Fibroblast of gingiva (primary cell): ENCODE results near the gene TBC1D16.

Source experiments
- DNase-seq: peaks from one replicate; pipeline ENCODE4 v3.0.0-alpha.2; 2011; ENCODE audit warnings: low read depth

TBC1D16 gene

DNA sequence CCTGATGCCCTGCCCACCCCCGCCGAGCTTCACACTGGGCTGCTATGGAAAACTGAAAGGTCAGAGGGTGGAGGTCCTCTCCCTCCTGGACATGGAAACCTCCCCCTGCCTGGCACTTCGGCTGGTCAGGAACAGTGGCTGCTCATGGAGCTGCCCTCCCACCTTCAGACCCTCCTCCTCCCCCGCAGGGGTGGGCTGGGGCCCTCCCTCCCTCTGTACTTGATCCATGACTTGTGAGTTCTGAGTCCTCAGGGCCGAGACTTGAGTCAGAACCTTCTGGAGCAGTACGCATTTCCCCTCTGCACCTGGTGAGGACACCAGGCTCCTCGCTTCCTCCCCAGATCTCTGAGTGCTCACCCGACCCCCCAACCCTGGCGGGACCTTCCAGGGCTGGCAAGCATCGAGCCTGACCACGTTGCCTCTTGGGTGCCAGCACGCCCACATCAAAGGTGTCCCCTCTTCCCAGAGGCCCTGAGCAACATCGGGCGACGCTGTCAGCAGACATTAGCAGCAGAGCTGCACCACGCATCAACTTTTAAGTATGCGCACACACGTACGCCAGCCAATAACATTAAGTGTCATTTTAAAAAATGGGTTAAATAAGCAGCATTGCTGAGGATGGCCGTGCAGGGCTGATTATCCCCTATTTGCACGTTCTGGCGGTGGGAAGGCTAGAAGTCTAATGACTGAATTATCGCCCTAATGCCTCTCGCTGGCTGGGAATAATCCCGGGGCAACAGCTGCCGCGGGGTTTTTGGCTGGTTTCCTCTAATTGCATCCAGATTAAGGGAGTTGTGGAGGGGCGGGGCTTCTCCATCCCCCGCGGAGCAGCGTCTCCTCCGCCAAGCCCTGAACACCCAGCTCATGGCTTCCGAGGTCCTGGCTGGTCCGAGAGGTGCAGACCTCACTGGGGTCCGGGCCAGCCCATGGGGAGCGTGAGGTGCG is 98.0 kb downstream of the TBC1D16 start:
- DNase-seq, result no peak

- DNase-seq, result no peak
Observed at GRCh38 chr17:79936641-79937381, 98.9 kb downstream of the TBC1D16 start.

- DNase-seq, result no peak
Observed at GRCh38 chr17:79936050-79936449, 99.6 kb downstream of the TBC1D16 start.

GRCh38 chr17:79935197-79935885 is 100.3 kb downstream of the TBC1D16 start:
- DNase-seq, result no peak

DNA sequence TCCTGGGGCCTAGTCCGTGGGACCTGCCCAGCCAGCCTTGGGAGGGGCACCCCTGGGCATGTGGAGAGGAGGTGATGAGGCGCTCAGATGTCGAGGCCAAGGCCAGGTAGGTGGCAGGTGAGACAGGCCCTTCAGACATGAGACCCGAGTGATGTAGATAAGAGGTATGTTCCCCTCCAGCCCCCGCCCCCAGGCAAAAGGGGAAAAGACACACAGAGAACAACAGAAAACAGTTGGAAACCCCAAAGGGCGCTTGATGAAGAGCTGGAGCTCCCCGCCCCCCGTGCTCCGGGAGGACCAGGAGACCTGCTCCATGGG is 101.1 kb downstream of the TBC1D16 start:
- DNase-seq, result no peak

DNA sequence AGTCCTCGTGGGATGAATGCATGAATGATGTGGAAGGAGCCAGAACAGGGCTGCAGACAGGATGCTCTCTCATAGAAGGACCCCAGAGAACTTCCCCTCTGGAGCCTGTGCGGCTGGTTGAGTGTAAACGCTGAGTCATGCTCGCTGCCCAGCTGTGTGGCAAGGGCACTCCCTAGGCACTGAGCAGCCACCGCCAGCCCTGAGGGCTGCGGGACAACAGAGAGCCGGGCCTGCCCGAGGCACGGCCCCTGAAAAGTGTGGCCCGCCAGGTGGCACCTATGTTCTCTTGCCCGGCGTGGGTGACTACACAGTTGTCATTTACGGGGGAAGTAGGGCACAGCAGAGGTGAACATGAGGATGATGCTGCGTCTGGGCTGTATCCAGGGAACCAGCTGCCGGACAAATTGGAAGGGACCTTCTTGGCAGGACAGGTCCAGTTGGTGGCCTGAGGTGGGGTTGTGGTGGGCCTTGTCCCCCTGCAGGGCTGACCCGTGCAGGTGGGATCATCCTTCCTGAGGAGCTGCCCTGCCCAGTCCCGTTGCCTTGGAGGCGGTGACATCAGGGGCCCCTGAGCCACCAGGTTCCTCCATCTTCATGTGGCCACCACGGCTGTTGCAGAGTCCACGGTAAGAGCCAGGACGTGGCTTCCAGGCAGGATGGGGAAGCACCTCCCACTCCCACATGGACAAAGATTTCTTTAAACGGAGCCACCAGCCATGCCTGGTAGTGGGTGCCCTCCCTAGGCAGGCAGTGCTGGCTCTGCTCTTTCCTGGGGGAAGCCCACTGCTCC is 101.6 kb downstream of the TBC1D16 start:
- DNase-seq, result peak; percentile 28

DNA sequence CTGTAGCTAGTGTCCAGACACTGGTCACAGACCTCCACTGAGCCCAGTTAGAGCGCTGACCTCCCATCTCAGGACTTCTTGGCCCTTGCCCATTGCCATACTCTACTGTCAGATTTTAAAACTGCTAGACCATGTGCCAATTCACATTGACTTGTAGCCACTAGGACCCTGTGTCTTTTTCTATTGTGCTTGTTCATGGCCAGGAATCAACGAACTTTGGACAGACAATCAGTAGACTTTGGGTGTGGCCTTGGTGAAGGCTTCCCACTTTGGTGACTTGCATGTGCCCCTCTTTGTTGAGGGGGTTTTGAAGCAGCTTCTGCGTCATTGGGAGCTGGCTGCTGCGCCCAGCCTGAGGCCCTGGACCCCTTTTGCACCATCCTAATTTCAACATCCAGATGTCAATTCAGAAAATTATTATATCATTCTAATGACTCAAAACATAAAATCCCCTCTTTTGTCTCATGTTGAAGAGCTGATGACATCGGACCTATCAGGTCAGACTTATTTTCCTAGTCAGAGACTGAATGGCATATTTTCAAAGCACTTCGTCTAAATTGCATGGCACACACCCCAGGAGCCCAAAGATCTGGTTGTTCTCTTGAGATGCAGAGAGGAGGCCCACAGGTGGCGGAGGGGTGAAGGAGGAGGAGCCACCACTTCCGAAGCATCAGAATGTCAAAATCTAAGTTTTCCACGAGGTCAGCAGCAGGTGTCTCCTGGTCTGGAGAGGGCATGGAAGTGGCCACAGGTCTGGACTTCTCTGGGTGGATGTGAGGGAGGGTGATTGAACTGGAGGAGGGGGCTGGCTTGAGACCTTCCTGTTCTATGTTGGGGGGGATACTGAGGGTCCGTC is 103.0 kb downstream of the TBC1D16 start:
- DNase-seq, result no peak

GRCh38 chr17:79931817-79932309 is 103.8 kb downstream of the TBC1D16 start:
- DNase-seq, result no peak

- DNase-seq, result no peak
Observed at GRCh38 chr17:79930877-79931816, 104.5 kb downstream of the TBC1D16 start.

DNA sequence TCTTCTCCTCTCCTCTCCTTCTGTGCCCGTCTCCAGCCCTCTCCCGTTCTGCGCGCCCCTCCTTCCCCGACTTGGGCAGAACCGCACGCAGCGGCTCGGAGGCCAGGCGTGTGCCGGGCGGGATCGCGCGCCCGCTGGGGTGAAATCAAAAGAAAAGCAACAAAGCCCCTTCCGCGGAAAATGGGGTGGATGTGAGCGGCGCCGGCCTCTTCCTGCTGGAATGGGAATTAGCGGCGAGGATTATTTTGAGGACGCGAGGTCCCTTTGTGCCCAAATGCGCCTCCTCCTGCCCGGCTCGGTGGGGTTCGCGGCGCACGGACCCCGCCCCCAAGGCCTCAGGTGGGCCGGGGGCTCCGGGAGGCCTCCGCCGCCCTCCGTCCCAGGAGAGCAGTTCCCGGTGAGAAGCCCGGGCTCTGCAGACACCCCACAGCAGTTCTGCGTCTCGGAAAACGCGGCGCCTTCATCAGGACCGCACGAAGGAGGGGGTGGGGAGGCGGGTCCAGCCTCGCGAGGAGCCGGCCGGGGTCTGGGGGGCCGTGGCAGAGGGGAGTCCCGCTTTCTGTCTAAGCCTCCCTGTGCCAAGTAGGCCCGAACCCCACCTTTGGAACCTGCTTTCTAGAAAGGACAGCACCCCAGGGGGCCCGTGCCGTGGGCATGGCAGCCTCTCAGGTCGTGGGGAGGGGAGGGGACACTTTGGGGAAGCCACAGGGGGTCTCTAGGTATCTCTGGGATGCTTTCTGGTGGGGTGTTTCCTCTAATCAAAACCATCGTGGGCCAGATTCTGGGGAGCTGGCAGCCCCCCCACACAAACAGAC is 105.4 kb downstream of the TBC1D16 start:
- no peak for DNase-seq

- no peak for DNase-seq
Observed at GRCh38 chr17:79929257-79930061, 106.2 kb downstream of the TBC1D16 start.

- no peak for DNase-seq
Observed at GRCh38 chr17:79928502-79929256, 107.0 kb downstream of the TBC1D16 start.

DNA sequence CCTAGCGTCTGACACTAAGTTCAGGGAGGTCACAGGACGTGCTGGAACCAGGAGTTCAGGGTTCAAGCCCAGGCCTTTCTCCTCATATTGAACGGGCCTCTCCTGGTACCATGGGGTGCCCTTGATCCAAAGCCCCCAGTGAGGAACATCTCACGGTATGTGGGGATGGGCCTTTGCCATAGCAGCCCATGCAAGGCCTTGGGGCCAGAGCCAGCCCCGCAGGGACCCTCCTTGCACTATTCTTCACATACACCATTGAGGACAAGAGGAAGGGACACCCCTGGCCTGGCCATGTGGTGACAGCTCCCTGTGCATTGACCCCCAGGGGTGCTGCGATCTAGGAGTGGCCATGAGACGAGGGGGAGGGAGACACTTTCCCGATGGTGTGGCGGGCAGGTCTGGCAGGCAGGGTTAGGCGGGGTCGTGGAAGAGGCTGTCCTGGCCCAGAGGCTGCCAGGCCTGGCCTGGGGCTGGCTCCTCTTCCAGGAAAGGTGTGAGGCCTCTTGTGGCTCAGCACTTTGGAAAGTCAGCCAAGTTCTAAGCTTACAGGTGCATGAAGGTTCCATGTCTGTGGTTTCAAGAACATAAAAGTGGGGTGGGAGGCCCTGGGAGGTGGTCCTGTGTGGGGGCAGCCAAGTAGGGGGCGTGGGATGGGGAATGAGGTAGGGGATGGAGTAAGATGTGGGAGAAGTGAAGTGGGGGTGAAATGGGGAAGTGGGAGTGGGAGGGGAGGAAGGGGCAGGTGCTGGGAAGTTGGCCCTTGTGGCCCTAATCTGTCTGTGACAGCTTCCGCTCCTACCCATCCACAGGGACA is 107.8 kb downstream of the TBC1D16 start:
- DNase-seq, result no peak

- DNase-seq, result no peak
Observed at GRCh38 chr17:79927136-79927661, 108.5 kb downstream of the TBC1D16 start.

GRCh38 chr17:79926605-79927135 is 109.0 kb downstream of the TBC1D16 start:
- DNase-seq, result no peak

DNA sequence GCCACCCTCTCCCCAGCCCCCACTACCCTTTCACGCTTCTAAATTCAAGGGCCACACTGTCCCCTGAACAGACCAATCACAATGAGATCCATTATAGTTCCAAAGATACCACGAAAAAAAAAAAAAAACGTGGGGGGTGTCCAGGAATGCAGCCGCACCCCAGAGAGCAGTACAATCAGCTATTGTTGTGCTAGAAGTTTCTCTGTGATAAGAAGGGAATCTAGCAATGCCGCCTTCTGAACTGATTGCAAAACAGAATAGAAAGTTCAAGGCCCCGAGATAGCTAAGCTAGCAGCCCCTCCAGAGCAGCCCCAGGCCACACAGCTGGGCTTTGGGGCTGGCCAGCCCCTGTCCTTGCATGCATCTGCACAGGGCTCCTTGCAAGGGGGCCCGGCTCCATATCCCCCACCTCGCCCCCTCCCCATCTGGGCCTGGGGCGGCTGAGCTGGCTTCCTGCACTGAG is 109.5 kb downstream of the TBC1D16 start:
- DNase-seq, result no peak
